ENCODE results near the gene AP2A2.
"Not testable (repeated sequence)": the region's sequence is repeated elsewhere in the genome, so short reads cannot be mapped to it uniquely, and the experiment has no call there.

The AP2A2 gene

DNA sequence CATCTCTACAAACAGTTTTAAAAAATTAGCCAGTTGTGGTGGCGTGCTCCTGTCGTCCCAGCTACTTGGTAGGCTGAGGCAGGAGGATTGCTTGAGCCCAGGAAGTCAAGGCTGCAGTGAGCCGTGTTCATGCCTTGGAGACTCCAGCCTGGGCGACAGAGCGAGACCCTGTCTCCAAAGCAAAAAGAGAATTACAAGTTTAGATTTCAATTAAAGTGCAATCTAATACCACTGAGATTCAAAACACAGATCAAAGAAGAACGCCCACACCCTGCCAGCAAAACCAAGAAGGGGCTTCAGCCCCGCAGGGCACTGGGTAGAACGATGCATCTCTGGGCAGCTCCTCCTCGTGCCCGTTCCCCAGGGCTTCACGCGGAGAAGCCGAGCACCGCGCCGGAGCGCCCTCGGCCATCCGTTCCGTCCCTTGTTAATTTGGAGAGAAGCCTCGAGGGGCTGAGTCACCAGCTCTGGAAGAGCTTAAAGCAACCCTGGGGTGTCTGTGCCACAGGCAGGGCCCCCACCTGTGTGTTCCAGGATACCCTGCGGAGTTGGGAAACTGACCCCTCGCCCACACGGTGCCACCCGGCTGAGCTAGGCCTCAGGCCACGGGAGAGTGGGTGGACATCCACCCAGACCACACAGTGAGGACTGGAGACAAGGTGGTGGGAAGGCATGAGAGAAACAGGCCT is 47.0 kb downstream of the AP2A2 start:
- peaks cover 36% of the 10 kb centered on the region for H3K36me3 ChIP-seq (ENCODE audit: low read depth)

GRCh38 chr11:973237-973636 is 47.6 kb downstream of the AP2A2 start:
- no peaks in the 10 kb centered on the region for H3K9me3 ChIP-seq (ENCODE audit: severe bottlenecking)
- TF ChIP-seq CTCF (IDR thresholded peaks at IDR 0.05; ENCODE audit: poor library complexity, severe bottlenecking) = no peak
- H3K27me3 ChIP-seq (ENCODE audit: insufficient read depth, poor library complexity, severe bottlenecking) = no peaks in the 10 kb centered on the region
- no peak for DNase-seq (ENCODE audit: low spot score)
- peaks cover 36% of the 10 kb centered on the region for H3K36me3 ChIP-seq (ENCODE audit: low read depth)
- ATAC-seq (ENCODE audit: low read depth) = no peak
- no peaks in the 10 kb centered on the region for H3K4me1 ChIP-seq (ENCODE audit: insufficient read depth, poor library complexity, severe bottlenecking)
- H3K27ac ChIP-seq (ENCODE audit: poor library complexity, severe bottlenecking) = no peak overlapping the region
- H3K4me3 ChIP-seq (ENCODE audit: severe bottlenecking) = no peak overlapping the region

More for the DNA sequence above, 47.0 kb downstream of the AP2A2 start:
- DNase-seq (ENCODE audit: low spot score) = no peak
- ATAC-seq (ENCODE audit: low read depth) = no peak
- H3K27ac ChIP-seq (ENCODE audit: poor library complexity, severe bottlenecking) = no peak overlapping the region
- H3K27me3 ChIP-seq (ENCODE audit: insufficient read depth, poor library complexity, severe bottlenecking) = no peaks in the 10 kb centered on the region
- no peaks in the 10 kb centered on the region for H3K9me3 ChIP-seq (ENCODE audit: severe bottlenecking)
- no peak overlapping the region for H3K4me3 ChIP-seq (ENCODE audit: severe bottlenecking)
- no peaks in the 10 kb centered on the region for H3K4me1 ChIP-seq (ENCODE audit: insufficient read depth, poor library complexity, severe bottlenecking)
- no peak for TF ChIP-seq CTCF (IDR thresholded peaks at IDR 0.05; ENCODE audit: poor library complexity, severe bottlenecking)

GRCh38 chr11:975376-975775 is 49.7 kb downstream of the AP2A2 start:
- ATAC-seq (ENCODE audit: low read depth); H3K4me3 ChIP-seq (ENCODE audit: severe bottlenecking); H3K9me3 ChIP-seq (ENCODE audit: severe bottlenecking); H3K4me1 ChIP-seq (ENCODE audit: insufficient read depth, poor library complexity, severe bottlenecking); H3K27ac ChIP-seq (ENCODE audit: poor library complexity, severe bottlenecking); DNase-seq (ENCODE audit: low spot score); H3K27me3 ChIP-seq (ENCODE audit: insufficient read depth, poor library complexity, severe bottlenecking): not testable (repeated sequence)
- peaks cover 32% of the 10 kb centered on the region for H3K36me3 ChIP-seq (ENCODE audit: low read depth)

DNA sequence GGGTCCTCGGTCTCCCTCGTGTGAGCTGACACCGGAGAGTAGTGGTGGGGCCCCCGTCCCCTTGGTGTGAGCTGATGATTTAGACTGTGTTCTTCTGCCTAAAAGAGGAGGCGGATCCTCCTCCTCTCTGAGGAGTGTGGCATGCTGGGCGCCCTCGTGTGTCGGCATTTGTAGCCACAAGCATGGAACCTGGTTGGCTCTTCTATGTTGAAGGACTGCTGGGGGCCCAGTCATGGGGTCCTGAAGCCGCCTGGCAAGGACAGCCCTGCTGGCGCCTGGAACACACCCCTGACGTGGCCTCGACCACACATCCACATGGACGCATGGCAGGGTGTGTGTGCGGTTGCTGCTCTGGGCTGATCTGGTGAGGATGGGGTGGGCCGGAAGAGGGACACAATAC is 50.2 kb downstream of the AP2A2 start:
- DNase-seq (ENCODE audit: low spot score) (no peak), ATAC-seq (ENCODE audit: low read depth) (no peak)
- no peak for TF ChIP-seq CTCF (IDR thresholded peaks at IDR 0.05; ENCODE audit: poor library complexity, severe bottlenecking)
- peaks cover 30% of the 10 kb centered on the region for H3K36me3 ChIP-seq (ENCODE audit: low read depth)
- H3K27me3 ChIP-seq (ENCODE audit: insufficient read depth, poor library complexity, severe bottlenecking) = no peaks in the 10 kb centered on the region
- no peak overlapping the region for H3K4me3 ChIP-seq (ENCODE audit: severe bottlenecking)
- H3K27ac ChIP-seq (ENCODE audit: poor library complexity, severe bottlenecking) = no peak overlapping the region
- H3K9me3 ChIP-seq (ENCODE audit: severe bottlenecking) = no peaks in the 10 kb centered on the region
- H3K4me1 ChIP-seq (ENCODE audit: insufficient read depth, poor library complexity, severe bottlenecking) = no peaks in the 10 kb centered on the region

- H3K4me3 ChIP-seq (ENCODE audit: severe bottlenecking) = no peak overlapping the region
- peaks cover 35% of the 10 kb centered on the region for H3K36me3 ChIP-seq (ENCODE audit: low read depth)
- ATAC-seq (ENCODE audit: low read depth) = no peak
- no peak for DNase-seq (ENCODE audit: low spot score)
- H3K27me3 ChIP-seq (ENCODE audit: insufficient read depth, poor library complexity, severe bottlenecking) = no peaks in the 10 kb centered on the region
- no peaks in the 10 kb centered on the region for H3K9me3 ChIP-seq (ENCODE audit: severe bottlenecking)
- no peaks in the 10 kb centered on the region for H3K4me1 ChIP-seq (ENCODE audit: insufficient read depth, poor library complexity, severe bottlenecking)
- no peak for TF ChIP-seq CTCF (IDR thresholded peaks at IDR 0.05; ENCODE audit: poor library complexity, severe bottlenecking)
- H3K27ac ChIP-seq (ENCODE audit: poor library complexity, severe bottlenecking) = no peak overlapping the region
Measured at GRCh38 chr11:976431-977160, 50.9 kb downstream of the AP2A2 start.
